ENCODE results near the gene LACTB. TPM values are rescaled to one million over a fixed set of nuclear protein-coding genes. Genes with fewer than 3 reads are reported as not detected.

LACTB gene
- total and polyA plus RNA-seq, 2 of the 4 experiments (the other 2 are of a cell fraction), result 12.9 to 32.7 TPM

DNA sequence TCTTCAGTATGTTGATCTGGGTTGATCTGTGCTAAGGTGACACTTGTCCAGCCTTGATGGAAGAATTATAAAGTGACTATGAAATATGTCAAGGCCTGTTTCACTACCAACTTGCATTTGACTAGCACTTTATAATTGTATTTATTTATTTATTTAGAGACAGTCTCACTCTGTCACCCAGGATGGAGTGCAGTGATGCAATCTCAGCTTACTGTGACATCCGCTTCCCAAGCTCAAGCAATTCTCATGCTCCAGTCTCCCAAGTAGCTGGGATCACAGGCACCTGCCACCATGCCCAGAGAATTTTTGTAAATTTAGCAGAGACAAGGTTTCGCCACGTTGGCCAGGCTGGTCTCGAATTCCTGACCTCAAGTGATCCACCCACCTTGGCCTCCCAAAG is 25.5 kb upstream of the LACTB start:
- Histone ChIP-seq H2AFZ (replicated peaks; ENCODE audit: low read length, poor library complexity) (no peak overlapping the region), H3K4me2 (ENCODE audit: low read depth, low read length) (no peak overlapping the region), H4K8ac (ENCODE audit: low read depth in 2 of 2, low read length in 2 of 2) (peak overlapping the region in 1 of 2 experiments; percentile 83; a peak in 2 of 4 replicates), H3K27me3 (ENCODE audit: control insufficient read depth, insufficient read depth, low read length) (no peaks in the 10 kb centered on the region), H3K9me1 (ENCODE audit: insufficient read depth, low read length) (no peaks in the 10 kb centered on the region), H3K79me1 (ENCODE audit: low read depth in 1 of 2, low read length in 2 of 2) (no peaks in the 10 kb centered on the region; a peak in 1 of 4 replicates), H3K4me3 (ENCODE audit: insufficient read depth, low read depth, low read length) (no peak overlapping the region), H2AK9ac (replicated peaks; ENCODE audit: low read depth, low read length, poor library complexity) (peak overlapping the region; percentile 86), H2BK15ac (ENCODE audit: low read depth, low read length) (0 out of 3 replicates have a peak overlapping the region, but pooled peaks have one; percentile 87), H3K27ac (ENCODE audit: insufficient read depth, low read length) (no peak overlapping the region), H3K18ac (ENCODE audit: low read depth, low read length) (peak overlapping the region; percentile 92; the same call in 1 of the 2 replicates), H4K20me1 (ENCODE audit: insufficient read depth, low read length) (no peaks in the 10 kb centered on the region), H3K4ac (ENCODE audit: low read depth, low read length) (peak overlapping the region; percentile 92), H2AK5ac (ENCODE audit: low read depth, low read length) (no peak overlapping the region; the same call in 1 of the 2 replicates), H3K56ac (ENCODE audit: extremely low read depth, insufficient read depth, low read length) (no peak overlapping the region), H4K91ac (ENCODE audit: insufficient read depth, low read depth, low read length) (peak overlapping the region; percentile 94), H3K23ac (ENCODE audit: low read depth, low read length) (no peak overlapping the region), H3K9ac (ENCODE audit: low read depth, low read length) (no peak overlapping the region), H3K9me3 (ENCODE audit: control insufficient read depth, insufficient read depth, low read length) (peaks cover 2% of the 10 kb centered on the region; the same call in 1 of the 2 replicates), H2BK5ac (ENCODE audit: low read depth, low read length, poor library complexity, severe bottlenecking) (peak overlapping the region; percentile 98), H3K4me1 (ENCODE audit: control insufficient read depth, insufficient read depth, low read length) (peaks cover 5% of the 10 kb centered on the region; the same call in 1 of the 2 replicates), H2BK120ac (ENCODE audit: low read depth, low read length) (peak overlapping the region; percentile 95), H4K5ac (ENCODE audit: low read depth, low read length) (no peak overlapping the region; the same call in 1 of the 2 replicates), H2BK20ac (ENCODE audit: low read depth, low read length) (peak overlapping the region; percentile 91), H3K36me3 (ENCODE audit: control insufficient read depth, insufficient read depth, low read length) (no peaks in the 10 kb centered on the region), H3K14ac (replicated peaks; ENCODE audit: low read depth, low read length) (no peak overlapping the region; the same call in 1 of the 2 replicates)
- no TSS peak for BruUV-seq (replicated peaks)
- TF ChIP-seq RAD21 (IDR thresholded peaks at IDR 0.05; ENCODE audit: low read length) (no peak), RFX5 (IDR thresholded peaks at IDR 0.05; ENCODE audit: low read depth, low read length) (no peak), BHLHE40 (IDR thresholded peaks at IDR 0.05; ENCODE audit: low read depth, low read length) (no peak), CHD1 (IDR thresholded peaks at IDR 0.05; ENCODE audit: low read depth, low read length) (no peak), MXI1 (IDR thresholded peaks at IDR 0.05; ENCODE audit: borderline replicate concordance, low read depth, low read length) (no peak), CEBPB (IDR thresholded peaks at IDR 0.05; ENCODE audit: low read depth, low read length) (no peak), CTCF (conservative IDR thresholded peaks at IDR 0.05; ENCODE audit: low read depth, low read length) (no peak)
- TF ChIP-seq, protein P1, sequence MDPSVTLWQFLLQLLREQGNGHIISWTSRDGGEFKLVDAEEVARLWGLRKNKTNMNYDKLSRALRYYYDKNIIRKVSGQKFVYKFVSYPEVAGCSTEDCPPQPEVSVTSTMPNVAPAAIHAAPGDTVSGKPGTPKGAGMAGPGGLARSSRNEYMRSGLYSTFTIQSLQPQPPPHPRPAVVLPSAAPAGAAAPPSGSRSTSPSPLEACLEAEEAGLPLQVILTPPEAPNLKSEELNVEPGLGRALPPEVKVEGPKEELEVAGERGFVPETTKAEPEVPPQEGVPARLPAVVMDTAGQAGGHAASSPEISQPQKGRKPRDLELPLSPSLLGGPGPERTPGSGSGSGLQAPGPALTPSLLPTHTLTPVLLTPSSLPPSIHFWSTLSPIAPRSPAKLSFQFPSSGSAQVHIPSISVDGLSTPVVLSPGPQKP (IDR thresholded peaks at IDR 0.05; ENCODE audit: borderline replicate concordance, low read depth, low read length), result no peak
- intact Hi-C loops (cut with micrococcal nuclease) (loop anchor here (10.0 kb wide), 1 partner anchor 309 kb away; no protein-coding TSS in a partner anchor), dilution Hi-C loops (cut with HindIII; ENCODE audit: low sequenced_read_pairs, unreplicated experiment) (no loop called here), in situ Hi-C loops (cut with MboI; ENCODE audit: low sequenced_read_pairs) (no loop called here)
- no peak for ATAC-seq (ENCODE audit: low read depth)
- ChIA-PET POLR2A (ENCODE audit: unreplicated experiment) (interaction anchor here (0.5 kb wide), 1 partner anchor 58 kb away, joined by 3 read pairs; no protein-coding TSS in a partner anchor), CTCF (interaction anchor here (0.6 kb wide), 1 partner anchor 215 kb away, joined by 4 read pairs; no protein-coding TSS in a partner anchor)
- no peak for DNase-seq
- 90% methylated on average over 2 of the region's 4 CpGs; no CpG with 5 or more reads in 1 of the 2 experiments for WGBS, 2 experiments (ENCODE audit: extremely low coverage in 2 of 2, insufficient read length in 1 of 2)

Measured in IMR-90 (cell line).